PC-3 (cell line): ENCODE data around the gene ERH. TPM values are rescaled to one million over a fixed set of nuclear protein-coding genes. Genes with fewer than 3 reads are reported as not detected.

Experiments used
- ATAC-seq: fragments of 200-7000 bp; cut with Tn5 transposase; 2 replicates; pipeline ENCODE4 v1.9.1; 2020; ENCODE audit warnings: mild to moderate bottlenecking, moderate library complexity
- BruUV-seq: library from RNA; stranded (reverse); fragments of 400-500 nt; replicated peaks from 2 replicates; lab custom pipeline; 2021; lab: Mats Ljungman, UMichigan
- CTCF ChIA-PET: fragments of 300-600 bp; sonication (Branson Sonifier 250); formaldehyde crosslinking; loops from one replicate; lab custom pipeline; 2022; ENCODE audit warnings: antibody characterized with exemption; lab: Charles Lee
- POLR2A ChIA-PET: fragments of 300-600 bp; sonication (Branson Sonifier 250); formaldehyde crosslinking; loops from one replicate; lab custom pipeline; 2022; ENCODE audit warnings: antibody characterized with exemption; ENCODE audit not compliant: unreplicated experiment; lab: Charles Lee
- DNase-seq: peaks from one replicate; pipeline ENCODE4 v3.0.0-alpha.2; 2015
- H2AFZ ChIP-seq: fragments of 300-600 bp; sonication (generic); 2 replicates; pipeline ENCODE4 v1.6.0; 2016; ENCODE audit warnings: antibody characterized with exemption, low read length
- H3F3A ChIP-seq: fragments of 300-600 bp; sonication (generic); one replicate; pipeline ENCODE4 v1.6.0; 2017; ENCODE audit warnings: antibody characterized with exemption, low read length, control low read depth, mild to moderate bottlenecking; ENCODE audit not compliant: unreplicated experiment
- H3K27ac ChIP-seq: fragments of 300-600 bp; sonication (generic); 2 replicates; pipeline ENCODE4 v1.5.1; 2016; ENCODE audit warnings: mild to moderate bottlenecking, low read length
- H3K27me3 ChIP-seq: fragments of 300-600 bp; sonication (generic); 2 replicates; pipeline ENCODE4 v1.6.1; 2016; ENCODE audit warnings: low read length, mixed read lengths
- H3K36me3 ChIP-seq: fragments of 300-600 bp; sonication (generic); 2 replicates; pipeline ENCODE4 v1.6.1; 2016; ENCODE audit warnings: low read depth, mixed run types, low read length, mixed read lengths
- H3K4me1 ChIP-seq: fragments of 300-600 bp; sonication (generic); 2 replicates; pipeline ENCODE4 v1.5.1; 2016; ENCODE audit warnings: low read length; ENCODE audit not compliant: insufficient read depth
- H3K4me2 ChIP-seq: fragments of 300-600 bp; sonication (generic); 2 replicates; pipeline ENCODE4 v1.6.0; 2016; ENCODE audit warnings: low read length
- H3K4me3 ChIP-seq: fragments of 300-600 bp; sonication (generic); 2 replicates; pipeline ENCODE4 v1.5.1; 2016; ENCODE audit warnings: mild to moderate bottlenecking, low read length, mixed read lengths
- H3K79me2 ChIP-seq: fragments of 300-600 bp; sonication (generic); 2 replicates; pipeline ENCODE4 v1.6.1; 2017; ENCODE audit warnings: low read length, mixed read lengths
- H3K9ac ChIP-seq: fragments of 300-600 bp; sonication (generic); 2 replicates; pipeline ENCODE4 v1.6.0; 2016; ENCODE audit warnings: mild to moderate bottlenecking, low read length
- H3K9me2 ChIP-seq: fragments of 300-600 bp; sonication (generic); replicated peaks from 2 replicates; pipeline ENCODE4 v1.6.1; 2016; ENCODE audit warnings: mixed run types, low read length, mixed read lengths
- H3K9me3 ChIP-seq: fragments of 300-600 bp; sonication (generic); 2 replicates; pipeline ENCODE4 v1.6.1; 2016; ENCODE audit warnings: low read length, mixed read lengths
- H4K20me1 ChIP-seq: fragments of 300-600 bp; sonication (generic); 2 replicates; pipeline ENCODE4 v1.6.1; 2016; ENCODE audit warnings: low read length, mixed read lengths
- CTCF ChIP-seq: fragments of 300-600 bp; sonication (generic); conservative IDR thresholded peaks from 2 replicates; pipeline ENCODE4 v1.5.1; 2017; ENCODE audit warnings: antibody characterized with exemption, low read depth, mild to moderate bottlenecking, low read length
- EZH2 ChIP-seq: fragments of 300-600 bp; sonication (generic); IDR thresholded peaks from one replicate; pipeline ENCODE4 v1.6.1; 2017; ENCODE audit warnings: antibody characterized with exemption, mild to moderate bottlenecking, low read length; ENCODE audit not compliant: unreplicated experiment
- EZH2phosphoT487 ChIP-seq: fragments of 300-600 bp; sonication (generic); IDR thresholded peaks from 2 replicates; pipeline ENCODE4 v1.6.1; 2018; ENCODE audit warnings: mild to moderate bottlenecking, antibody characterized with exemption, low read length, borderline replicate concordance
- intact Hi-C: fragments of 100-400 bp; cut with micrococcal nuclease; formaldehyde crosslinking; loops from 2 replicates; pipeline ENCODE4 v1.9.0; 2023
- total RNA-seq: library from RNA; depleted of rRNA; stranded (reverse); fragments of >200 nt; gene quantifications from 2 replicates; pipeline ENCODE4 v1.2.3, GENCODE V29; 2014

Gene ERH
- total RNA-seq, 1 experiment from 2014 or later = 128 TPM

GRCh38 chr14:69351911-69352310, 46.2 kb downstream of the ERH start:
- Histone ChIP-seq H3K27me3 (no peaks in the 10 kb centered on the region; the same call in 1 of the 2 replicates), H3K9ac (no peak overlapping the region), H3K9me3 (no peaks in the 10 kb centered on the region), H3K27ac (no peak overlapping the region), H3K36me3 (no peaks in the 10 kb centered on the region), H3K9me2 (no peaks in the 10 kb centered on the region), H3F3A (no peaks in the 10 kb centered on the region), H3K4me1 (0 out of 2 replicates have a peak, but pooled peaks cover 7% of the 10 kb centered on the region), H2AFZ (no peak overlapping the region), H3K79me2 (no peaks in the 10 kb centered on the region), H3K4me3 (no peak overlapping the region), H4K20me1 (no peaks in the 10 kb centered on the region), H3K4me2 (no peak overlapping the region)
- BruUV-seq = no TSS peak
- DNase-seq (no peak), ATAC-seq (no peak)
- TF ChIP-seq EZH2phosphoT487 (no peak), EZH2 (no peak), CTCF (no peak)
- ChIA-PET POLR2A (interaction anchor here (0.6 kb wide), 1 partner anchor 104 kb away, joined by 3 read pairs; no protein-coding TSS in a partner anchor), CTCF (interaction anchor here (1.0 kb wide), 1 partner anchor 35 kb away, joined by 3 read pairs; no protein-coding TSS in a partner anchor)
- intact Hi-C loops = no loop called here

- Histone ChIP-seq H3K4me1 (0 out of 2 replicates have a peak, but pooled peaks cover 7% of the 10 kb centered on the region), H3K9ac (no peak overlapping the region), H3K4me2 (no peak overlapping the region), H4K20me1 (no peaks in the 10 kb centered on the region), H3K9me3 (no peaks in the 10 kb centered on the region), H3K27ac (no peak overlapping the region), H3K79me2 (no peaks in the 10 kb centered on the region), H3F3A (no peaks in the 10 kb centered on the region), H2AFZ (no peak overlapping the region), H3K36me3 (no peaks in the 10 kb centered on the region), H3K27me3 (no peaks in the 10 kb centered on the region; the same call in 1 of the 2 replicates), H3K4me3 (no peak overlapping the region), H3K9me2 (no peaks in the 10 kb centered on the region)
- POLR2A ChIA-PET = no interaction called here
- DNase-seq (no peak), ATAC-seq (no peak)
- TF ChIP-seq CTCF (no peak), EZH2 (no peak), EZH2phosphoT487 (no peak)
- BruUV-seq = no TSS peak
- intact Hi-C loops = no loop called here
- CTCF ChIA-PET = interaction anchor here (1.0 to 1.1 kb wide), 2 partner anchors 35 to 64 kb away, joined by 3 to 4 read pairs; no protein-coding TSS in a partner anchor
These were observed 46.7 kb downstream of the ERH start for GRCh38 chr14:69351385-69351784.

- DNase-seq (no peak), ATAC-seq (no peak)
- H3K9ac ChIP-seq = no peak overlapping the region
- H3K4me2 ChIP-seq = no peak overlapping the region
- 0 out of 2 replicates have a peak, but pooled peaks cover 4% of the 10 kb centered on the region for H3K4me1 ChIP-seq
- ChIA-PET CTCF (interaction anchor here (1.0 to 1.1 kb wide), 2 partner anchors 34 to 63 kb away, joined by 3 to 4 read pairs; no protein-coding TSS in a partner anchor), POLR2A (no interaction called here)
- no peaks in the 10 kb centered on the region; the same call in 1 of the 2 replicates for H3K27me3 ChIP-seq
- no peaks in the 10 kb centered on the region for H3K9me3 ChIP-seq
- no peaks in the 10 kb centered on the region for H3K9me2 ChIP-seq
- no peak overlapping the region for H3K27ac ChIP-seq
- BruUV-seq = no TSS peak
- no peaks in the 10 kb centered on the region for H3K79me2 ChIP-seq
- no peaks in the 10 kb centered on the region for H4K20me1 ChIP-seq
- intact Hi-C loops = no loop called here
- TF ChIP-seq EZH2 (no peak), EZH2phosphoT487 (no peak), CTCF (no peak)
- no peaks in the 10 kb centered on the region for H3K36me3 ChIP-seq
- no peaks in the 10 kb centered on the region for H3F3A ChIP-seq
- no peak overlapping the region for H3K4me3 ChIP-seq
- no peak overlapping the region for H2AFZ ChIP-seq
These were observed 47.2 kb downstream of the ERH start for GRCh38 chr14:69350892-69351291.
